HEK293T (cell line): ENCODE measurements around the gene UVRAG.

Experiments used
- CTCF ChIA-PET: fragments of 350-600 bp; formaldehyde crosslinking; extraction: SDS; loops from one replicate; lab custom pipeline; 2021; ENCODE audit warnings: antibody characterized with exemption, inconsistent platforms; lab: Yijun Ruan, JAX
- POLR2A ChIA-PET: fragments of 350-600 bp; formaldehyde crosslinking; extraction: SDS; loops from one replicate; lab custom pipeline; 2020; ENCODE audit warnings: antibody characterized with exemption, inconsistent platforms; lab: Yijun Ruan, JAX
- DNase-seq: peaks from one replicate; pipeline ENCODE4 v3.0.0; 2012; ENCODE audit warnings: mixed read lengths; ENCODE audit errors: extremely low spot score
- ARNT ChIP-seq: fragments of 450-650 bp; IDR thresholded peaks from 2 replicates; pipeline ENCODE4 v1.6.1; 2017; ENCODE audit warnings: mild to moderate bottlenecking
- BHLHE40 ChIP-seq: fragments of 450-650 bp; IDR thresholded peaks from 2 replicates; pipeline ENCODE4 v1.6.1; 2016; ENCODE audit warnings: mild to moderate bottlenecking, moderate library complexity, borderline replicate concordance
- CTBP1 ChIP-seq: fragments of 450-650 bp; IDR thresholded peaks from 2 replicates; pipeline ENCODE4 v1.6.1; 2016; ENCODE audit warnings: borderline replicate concordance
- ELF4 ChIP-seq: fragments of 450-650 bp; IDR thresholded peaks from 2 replicates; pipeline ENCODE4 v1.6.1; 2017; ENCODE audit warnings: antibody characterized with exemption
- FOXA1 ChIP-seq: fragments of 450-650 bp; IDR thresholded peaks from 2 replicates; pipeline ENCODE4 v1.6.1; 2016; ENCODE audit warnings: mild to moderate bottlenecking
- FOXK2 ChIP-seq: fragments of 450-650 bp; IDR thresholded peaks from 2 replicates; pipeline ENCODE4 v1.6.1; 2016; ENCODE audit warnings: mild to moderate bottlenecking
- FOXM1 ChIP-seq: fragments of 450-650 bp; IDR thresholded peaks from 2 replicates; pipeline ENCODE4 v1.6.1; 2017; ENCODE audit warnings: mild to moderate bottlenecking, borderline replicate concordance
- HDGF ChIP-seq: fragments of 450-650 bp; IDR thresholded peaks from 2 replicates; pipeline ENCODE4 v1.6.1; 2017; ENCODE audit warnings: antibody characterized with exemption, borderline replicate concordance
- L3MBTL2 ChIP-seq: fragments of 450-650 bp; conservative IDR thresholded peaks from 2 replicates; pipeline ENCODE4 v1.6.1; 2016; ENCODE audit warnings: mild to moderate bottlenecking
- LEF1 ChIP-seq: fragments of 450-650 bp; IDR thresholded peaks from 2 replicates; pipeline ENCODE4 v1.6.1; 2017; ENCODE audit warnings: mild to moderate bottlenecking, borderline replicate concordance
- NFRKB ChIP-seq: fragments of 450-650 bp; IDR thresholded peaks from 2 replicates; pipeline ENCODE4 v1.6.1; 2016; ENCODE audit warnings: mild to moderate bottlenecking, moderate library complexity
- SP1 ChIP-seq: fragments of 450-650 bp; IDR thresholded peaks from 2 replicates; pipeline ENCODE4 v1.6.1; 2017
- SUZ12 ChIP-seq: fragments of 450-650 bp; IDR thresholded peaks from 2 replicates; pipeline ENCODE4 v1.6.1; 2016; ENCODE audit warnings: mild to moderate bottlenecking
- TARDBP ChIP-seq: fragments of 450-650 bp; IDR thresholded peaks from 2 replicates; pipeline ENCODE4 v1.6.1; 2016
- ZNF384 ChIP-seq: fragments of 450-650 bp; IDR thresholded peaks from 2 replicates; pipeline ENCODE4 v1.6.1; 2016
- TF ChIP-seq, protein P1 (sequence below): fragments of 450-650 bp; IDR thresholded peaks from 2 replicates; pipeline ENCODE4 v1.6.1; 2016

The UVRAG gene

DNA sequence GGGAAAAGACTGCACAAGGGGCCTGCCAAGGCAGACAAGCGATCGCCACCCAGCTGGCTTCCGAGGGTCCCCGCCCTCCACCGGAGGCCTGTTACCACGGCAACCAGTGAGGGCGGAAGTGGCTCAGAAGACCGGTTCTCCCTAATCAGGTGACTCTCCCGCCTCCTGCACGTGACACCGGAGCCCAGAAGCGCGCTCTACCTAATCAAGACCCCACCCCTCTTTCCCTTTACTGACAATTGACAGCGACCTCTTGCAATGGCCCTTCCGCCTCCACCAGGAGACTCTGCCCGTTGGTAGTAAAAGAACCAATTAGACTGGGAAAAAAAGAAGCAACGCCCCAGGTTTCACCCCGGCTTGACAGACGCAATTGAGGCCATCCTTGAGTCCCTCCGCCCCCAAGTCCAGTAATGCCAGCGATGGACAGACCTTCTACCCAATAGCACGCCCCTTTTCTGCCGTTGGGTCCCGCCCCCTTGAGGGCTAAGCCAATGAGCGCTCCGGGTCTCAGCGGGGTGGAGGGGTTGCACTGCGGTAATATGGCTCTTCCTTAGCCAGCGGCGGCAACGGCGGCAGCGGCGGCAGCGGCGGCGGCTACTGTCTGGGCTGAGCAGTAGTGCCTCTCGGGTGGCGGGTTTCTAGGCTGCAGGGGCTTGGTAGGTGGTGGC lies at the start of gene UVRAG:
TSS of gene UVRAG (plus strand) at position 534 of the 668 bp plus-strand sequence. CDS start 198 bp downstream, outside the sequence.
- ChIA-PET CTCF (interaction anchor here (0.8 to 1.1 kb wide), 2 partner anchors 12 to 82 kb away, joined by 3 read pairs; no protein-coding TSS in a partner anchor), POLR2A (interaction anchor here (0.9 to 1.0 kb wide), 3 partner anchors 17 to 27 kb away, joined by 3 to 4 read pairs (median 3); no protein-coding TSS in a partner anchor)
- TF ChIP-seq, protein P1, sequence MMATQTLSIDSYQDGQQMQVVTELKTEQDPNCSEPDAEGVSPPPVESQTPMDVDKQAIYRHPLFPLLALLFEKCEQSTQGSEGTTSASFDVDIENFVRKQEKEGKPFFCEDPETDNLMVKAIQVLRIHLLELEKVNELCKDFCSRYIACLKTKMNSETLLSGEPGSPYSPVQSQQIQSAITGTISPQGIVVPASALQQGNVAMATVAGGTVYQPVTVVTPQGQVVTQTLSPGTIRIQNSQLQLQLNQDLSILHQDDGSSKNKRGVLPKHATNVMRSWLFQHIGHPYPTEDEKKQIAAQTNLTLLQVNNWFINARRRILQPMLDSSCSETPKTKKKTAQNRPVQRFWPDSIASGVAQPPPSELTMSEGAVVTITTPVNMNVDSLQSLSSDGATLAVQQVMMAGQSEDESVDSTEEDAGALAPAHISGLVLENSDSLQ, result peak; percentile 99
- TF ChIP-seq LEF1 (no peak), ZNF384 (no peak), ARNT (no peak), FOXK2 (no peak), SUZ12 (no peak), HDGF (no peak), BHLHE40 (no peak), FOXM1 (no peak), SP1 (no peak), FOXA1 (no peak), NFRKB (no peak), TARDBP (no peak), ELF4 (peak; percentile 74), L3MBTL2 (peak; percentile 45; the same call in 1 of the 2 replicates), CTBP1 (no peak)
- DNase-seq, result peak; percentile 96

DNA sequence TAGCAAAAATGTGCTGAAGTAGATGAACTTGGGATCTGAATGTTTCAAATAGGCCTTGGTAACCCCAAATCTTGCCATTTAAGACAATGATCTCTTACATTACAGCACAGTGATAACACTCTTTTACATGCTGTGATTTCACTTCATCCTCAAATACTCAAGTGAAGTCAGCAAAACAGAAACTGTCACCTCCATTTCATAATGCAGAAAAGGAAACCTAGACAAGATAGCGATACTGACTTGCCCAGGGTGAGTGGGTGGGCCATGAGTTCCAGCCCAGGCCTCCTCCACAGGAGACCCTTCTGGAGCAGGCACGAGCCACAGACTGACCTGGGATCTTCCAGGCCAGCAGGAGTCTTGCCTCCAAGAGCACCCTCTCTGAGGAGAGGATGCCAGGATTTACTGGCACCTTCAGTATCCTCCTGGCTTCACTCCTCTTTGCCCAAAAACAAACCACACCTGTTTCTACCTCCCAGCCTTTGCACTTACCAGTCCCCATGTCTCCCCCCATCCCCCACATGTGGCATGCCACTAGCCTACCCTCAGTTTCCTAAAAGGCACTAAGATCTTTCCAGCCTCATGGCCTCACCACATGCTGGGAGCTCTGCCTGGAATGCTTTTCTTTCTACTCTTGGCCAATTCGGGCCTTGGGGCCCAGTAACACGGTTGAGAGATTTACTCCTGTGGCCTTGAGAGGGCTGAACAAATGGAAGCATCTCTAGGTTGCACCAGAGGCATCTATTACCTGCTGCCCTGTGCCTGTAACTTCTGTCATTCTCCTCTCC lies 48.4 kb upstream of the UVRAG start:
- TF ChIP-seq FOXK2, result no peak
- no peak for TF ChIP-seq CTBP1
- TF ChIP-seq ARNT, result no peak
- TF ChIP-seq, protein P1, result no peak
- no peak for TF ChIP-seq TARDBP
- ChIA-PET CTCF (interaction anchor here (0.6 kb wide), 1 partner anchor 355 kb away, joined by 3 read pairs; no protein-coding TSS in a partner anchor), POLR2A (no interaction called here)
- no peak for DNase-seq

DNA sequence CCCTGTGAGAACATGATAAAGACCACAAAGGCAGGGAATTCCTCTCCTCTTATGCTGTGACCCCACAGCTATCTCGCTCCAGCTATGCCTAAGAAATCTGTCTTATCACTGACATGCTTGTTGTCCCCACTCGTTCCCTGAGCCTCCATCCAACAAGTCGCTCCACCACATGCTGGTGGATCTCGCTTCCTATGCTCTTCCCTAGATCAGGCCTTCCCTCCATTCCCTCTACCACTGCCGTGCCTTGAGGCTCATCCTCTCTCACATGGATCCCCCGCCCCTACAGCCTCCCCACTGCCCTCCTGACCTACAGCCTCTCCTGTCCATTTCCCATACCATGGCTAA lies 47.8 kb upstream of the UVRAG start:
- DNase-seq, result no peak
- ChIA-PET POLR2A (no interaction called here), CTCF (interaction anchor here (0.6 kb wide), 1 partner anchor 354 kb away, joined by 3 read pairs; no protein-coding TSS in a partner anchor)
- no peak for TF ChIP-seq ELF4
- no peak for TF ChIP-seq SUZ12
- TF ChIP-seq FOXA1, result no peak
- TF ChIP-seq SP1, result no peak
- TF ChIP-seq TARDBP, result no peak
- no peak for TF ChIP-seq ZNF384
- TF ChIP-seq HDGF, result no peak
- TF ChIP-seq ARNT, result no peak
- TF ChIP-seq FOXM1, result no peak
- TF ChIP-seq FOXK2, result no peak
- no peak for TF ChIP-seq CTBP1
- no peak for TF ChIP-seq NFRKB
- TF ChIP-seq LEF1, result no peak
- no peak for TF ChIP-seq BHLHE40
- TF ChIP-seq, protein P1, result no peak

DNA sequence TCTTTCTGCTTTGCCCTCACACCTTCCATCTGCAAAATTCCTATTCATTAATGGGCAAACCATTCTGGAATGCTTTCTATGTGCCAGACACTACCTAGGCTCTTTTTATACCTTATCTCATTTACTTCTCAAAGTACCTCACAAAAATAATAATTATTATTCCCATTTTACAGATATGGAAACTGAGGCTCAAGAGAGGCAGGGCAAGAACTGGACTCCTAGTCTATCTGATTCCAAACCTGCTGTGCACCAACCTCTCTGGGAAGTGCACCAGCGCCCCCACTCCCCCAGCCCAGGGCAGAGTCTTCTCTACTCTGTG lies 47.3 kb upstream of the UVRAG start:
- no peak for DNase-seq
- TF ChIP-seq SP1, result no peak
- no peak for TF ChIP-seq LEF1
- no peak for TF ChIP-seq FOXA1
- no peak for TF ChIP-seq FOXM1
- no peak for TF ChIP-seq NFRKB
- no peak for TF ChIP-seq TARDBP
- TF ChIP-seq CTBP1, result no peak
- TF ChIP-seq HDGF, result no peak
- POLR2A ChIA-PET, result no interaction called here
- CTCF ChIA-PET, result no interaction called here

DNA sequence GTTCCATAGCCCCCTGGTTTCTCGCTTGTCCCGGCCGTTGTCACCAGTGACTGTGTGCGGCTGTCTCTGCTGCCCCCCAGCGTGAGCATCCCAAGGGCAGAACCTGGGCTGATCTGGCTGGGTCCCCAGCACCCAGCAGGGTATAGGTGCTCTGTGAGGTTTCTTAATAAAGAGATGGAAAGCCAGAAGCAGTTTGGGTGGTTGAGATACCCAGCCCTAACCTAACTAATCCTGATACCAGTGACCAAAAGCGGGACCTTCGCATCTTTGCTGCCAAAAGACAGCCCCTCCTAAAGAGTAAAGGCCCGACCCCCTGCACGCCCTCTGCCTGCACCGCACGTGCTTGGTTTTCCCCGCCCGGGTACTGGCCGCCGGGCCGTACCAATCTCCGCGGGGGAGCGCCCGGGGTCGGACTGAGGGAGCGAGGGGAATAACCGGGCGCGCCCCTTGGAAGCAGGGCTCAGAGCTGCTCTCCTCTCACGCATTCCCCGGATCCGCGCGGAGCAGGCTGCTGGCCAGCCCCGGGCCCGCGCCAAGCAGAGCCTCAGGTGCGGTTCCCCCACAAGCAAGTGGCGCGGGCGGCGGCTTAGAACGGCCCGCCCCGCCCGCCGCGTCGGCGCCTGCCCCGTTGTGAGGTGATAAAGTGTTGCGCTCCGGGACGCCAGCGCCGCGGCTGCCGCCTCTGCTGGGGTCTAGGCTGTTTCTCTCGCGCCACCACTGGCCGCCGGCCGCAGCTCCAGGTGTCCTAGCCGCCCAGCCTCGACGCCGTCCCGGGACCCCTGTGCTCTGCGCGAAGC lies 46.7 kb upstream of the UVRAG start, which contains the start of gene DGAT2:
TSS of gene DGAT2 (plus strand) at position 667 of the 797 bp plus-strand sequence. CDS start 214 bp downstream, outside the sequence.
- peak; percentile 90 for TF ChIP-seq BHLHE40
- TF ChIP-seq SUZ12, result no peak
- TF ChIP-seq, protein P1, result 0 out of 2 replicates have a peak, but pooled peaks have one; percentile 12
- 0 out of 2 replicates have a peak, but pooled peaks have one; percentile 40 for TF ChIP-seq HDGF
- TF ChIP-seq FOXA1, result no peak
- no peak; the same call in 1 of the 2 replicates for TF ChIP-seq CTBP1
- TF ChIP-seq SP1, result no peak
- peak; percentile 86 for TF ChIP-seq FOXM1
- no peak for TF ChIP-seq ZNF384
- no peak for TF ChIP-seq NFRKB
- no peak for TF ChIP-seq ELF4
- TF ChIP-seq TARDBP, result no peak
- peak; percentile 62 for TF ChIP-seq ARNT
- peak; percentile 80; the same call in 1 of the 2 replicates for TF ChIP-seq LEF1
- TF ChIP-seq L3MBTL2, result peak; percentile 99
- TF ChIP-seq FOXK2, result no peak
- ChIA-PET CTCF (interaction anchor here (0.7 kb wide), 1 partner anchor 9 kb away, joined by 4 read pairs; no protein-coding TSS in a partner anchor), POLR2A (no interaction called here)
- DNase-seq, result peak; percentile 91
